GM18870 (cell line): ENCODE data around the gene POLR3C.

Experiments
- ATAC-seq: cut with Tn5 transposase; IDR thresholded peaks from one replicate; pipeline ENCODE4 v1.9.1; 2021; ENCODE audit warnings: moderate library complexity; ENCODE audit not compliant: unreplicated experiment

POLR3C gene

DNA sequence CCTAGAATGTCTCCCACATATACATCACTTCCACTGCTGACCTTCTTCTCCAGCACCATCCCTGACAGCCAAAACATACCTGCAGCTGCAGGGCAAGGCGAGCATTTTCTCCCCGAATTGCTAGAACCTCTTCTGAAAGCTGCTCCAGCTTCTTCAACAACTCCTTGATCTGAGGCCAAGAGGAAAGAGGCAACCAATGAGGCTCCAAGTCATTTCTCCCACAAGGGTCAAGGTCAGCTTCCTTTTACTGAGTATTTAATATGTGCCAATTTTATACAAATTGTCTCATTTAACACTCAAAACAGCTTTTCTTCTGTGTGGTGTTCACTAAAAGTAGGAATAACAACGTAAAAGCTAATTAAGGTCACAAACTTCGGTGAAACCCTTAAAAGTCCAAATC is 44.2 kb downstream of the POLR3C start:
- no peak for ATAC-seq

- no peak for ATAC-seq
Observed at GRCh38 chr1:145871994-145872924, 48.3 kb downstream of the POLR3C start.

DNA sequence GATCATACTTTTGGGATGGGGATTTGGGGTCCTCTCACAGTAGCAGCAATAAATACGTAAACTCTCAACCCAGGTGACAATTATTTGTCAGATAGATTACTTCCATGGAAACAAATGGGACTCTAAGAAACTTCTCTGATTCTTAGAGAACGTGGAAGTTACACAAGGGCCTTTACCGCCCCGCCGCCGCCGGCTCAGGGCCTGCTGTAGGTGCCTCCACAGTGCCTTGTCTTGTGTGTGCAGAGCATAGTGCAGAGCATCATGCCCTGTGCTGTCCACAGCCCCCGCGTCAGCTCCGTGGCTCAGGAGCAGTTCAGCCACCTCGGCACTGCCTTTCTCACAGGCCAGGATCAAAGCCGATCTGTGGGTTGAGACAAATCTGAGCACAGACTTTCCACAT is 50.6 kb downstream of the POLR3C start:
- no peak for ATAC-seq

DNA sequence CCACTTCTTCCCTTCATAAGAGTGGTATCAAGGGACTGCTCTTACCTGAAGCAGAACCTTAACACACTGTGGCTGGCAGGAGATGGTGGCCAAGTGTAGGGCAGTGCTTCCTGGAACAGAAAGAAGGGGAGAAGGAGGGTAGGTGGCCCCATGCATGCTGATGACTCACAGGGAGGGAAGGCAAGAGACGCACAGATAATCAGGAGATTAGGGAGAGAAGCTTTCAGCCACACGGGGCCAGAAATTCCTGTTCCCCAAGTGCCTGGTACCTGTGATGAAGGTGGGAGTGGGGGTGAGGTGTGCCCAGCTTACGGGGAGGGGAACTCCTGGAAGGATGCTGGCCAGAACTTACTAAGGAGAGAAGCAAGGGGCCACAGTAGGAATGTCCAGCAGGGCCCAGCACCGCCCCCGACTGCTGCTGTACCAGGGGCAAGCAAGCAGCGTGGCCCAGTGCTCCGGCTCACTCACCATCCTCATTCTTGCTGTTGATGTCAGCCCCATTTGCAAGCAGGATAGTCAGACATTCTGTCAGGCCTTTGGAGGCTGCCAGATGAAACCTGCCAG is 54.0 kb downstream of the POLR3C start:
- no peak for ATAC-seq

GRCh38 chr1:145878724-145879123 is 54.7 kb downstream of the POLR3C start:
- no peak for ATAC-seq

- ATAC-seq: no peak
Observed at GRCh38 chr1:145879775-145880174, 55.8 kb downstream of the POLR3C start.

GRCh38 chr1:145884675-145885074 is 60.7 kb downstream of the POLR3C start:
- no peak for ATAC-seq

GRCh38 chr1:145885738-145886287 is 61.8 kb downstream of the POLR3C start, which contains the start of gene ANKRD35:
Gene ANKRD35, minus strand, starts transcription at chr1:145885866. Its CDS starts 108 bp downstream, at chr1:145885758.
- ATAC-seq: peak; percentile 95

DNA sequence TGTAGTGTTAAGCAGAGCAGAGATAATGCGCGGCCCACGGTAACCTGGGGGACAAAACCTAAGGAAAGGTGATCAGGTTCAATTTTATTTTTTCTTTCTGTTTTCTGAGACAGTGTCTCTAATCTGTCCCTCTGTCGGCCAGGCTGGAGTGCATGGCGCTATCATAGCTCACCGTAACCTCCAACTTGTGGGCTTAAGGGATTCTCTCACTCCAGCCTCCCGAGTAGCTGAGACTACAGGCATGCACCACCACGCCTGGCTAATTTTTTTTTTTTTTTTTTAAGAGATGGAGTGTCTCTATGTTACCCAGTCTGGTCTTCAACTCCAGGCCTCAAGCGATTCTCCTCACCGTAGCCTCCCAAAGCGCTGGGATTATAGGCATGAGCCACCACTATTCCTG is 62.4 kb downstream of the POLR3C start:
- no peak for ATAC-seq

DNA sequence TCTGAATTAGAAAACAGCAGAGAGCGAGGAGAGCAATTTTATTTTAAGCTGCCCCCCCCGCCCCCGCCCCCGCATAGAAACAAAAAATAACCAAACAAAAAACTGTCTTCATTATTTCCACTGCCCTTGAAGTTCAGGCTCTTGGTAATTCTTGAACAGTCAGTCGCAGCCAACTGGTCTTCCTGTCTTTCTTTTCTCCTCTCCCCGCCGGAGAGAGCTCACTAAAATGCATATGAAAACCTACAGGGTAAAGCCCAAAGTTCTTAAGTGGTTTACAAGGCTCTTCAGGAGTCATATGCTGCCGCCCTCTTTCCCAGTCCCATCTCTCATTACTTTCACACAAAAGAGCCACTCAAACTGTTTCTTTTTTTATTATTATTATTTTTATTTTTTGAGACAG is 62.8 kb downstream of the POLR3C start:
- ATAC-seq: no peak

GRCh38 chr1:145887631-145888030 is 63.6 kb downstream of the POLR3C start:
- no peak for ATAC-seq

- ATAC-seq: no peak
Observed at GRCh38 chr1:145889722-145890121, 65.7 kb downstream of the POLR3C start.

DNA sequence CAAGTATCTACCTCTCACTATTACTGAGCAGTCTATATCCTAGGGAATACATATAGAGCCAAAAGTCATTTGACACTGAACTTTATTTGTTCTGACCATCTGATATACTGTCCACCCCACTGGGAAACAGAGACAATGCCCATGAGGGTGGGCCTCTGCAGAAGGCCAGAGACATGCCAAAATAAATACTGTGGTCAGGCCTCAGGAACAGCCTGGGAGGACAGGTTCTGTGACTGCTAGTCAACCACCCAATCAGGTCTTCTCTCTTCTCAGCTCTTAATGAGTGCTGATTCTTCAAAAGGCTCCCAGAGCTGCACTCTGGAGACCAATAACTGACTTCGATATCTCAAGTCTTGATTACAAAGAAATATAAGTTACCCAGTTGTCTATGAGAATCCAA is 67.1 kb downstream of the POLR3C start:
- no peak for ATAC-seq

GRCh38 chr1:145891587-145892485 is 67.8 kb downstream of the POLR3C start:
- ATAC-seq: no peak

DNA sequence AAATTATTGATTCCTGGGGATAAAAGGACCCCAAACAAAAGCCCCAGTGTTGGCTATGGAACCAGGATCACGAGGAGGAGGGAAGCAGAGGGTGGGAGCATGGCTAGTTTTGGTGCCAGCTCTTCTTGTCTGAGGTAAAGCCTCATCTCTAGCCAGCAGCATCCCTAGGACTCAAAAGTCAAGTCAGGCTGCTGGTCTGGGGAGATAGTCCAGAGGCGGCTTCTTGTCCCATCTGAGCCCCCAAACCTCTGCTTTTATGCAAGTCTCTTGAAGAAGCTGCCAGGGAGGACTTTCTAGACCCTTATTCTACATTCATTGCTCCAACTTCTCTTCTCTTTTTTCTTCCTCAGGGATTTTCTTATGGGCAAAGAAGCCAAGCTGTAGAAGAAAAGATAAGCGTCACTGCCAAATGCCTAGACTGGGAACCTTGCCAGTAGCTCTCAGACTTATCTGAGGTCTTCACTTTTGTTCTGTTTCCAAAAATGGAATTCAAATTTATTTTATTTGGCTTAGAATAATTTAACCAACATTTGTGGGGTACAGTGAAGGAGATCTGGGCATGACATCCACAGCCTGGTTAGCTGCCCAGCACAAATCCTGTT is 68.6 kb downstream of the POLR3C start:
- no peak for ATAC-seq

GRCh38 chr1:145893306-145894055 is 69.5 kb downstream of the POLR3C start:
- ATAC-seq: no peak
